ENCODE data around the gene CDCA7. TPM values are rescaled to one million over a fixed set of nuclear protein-coding genes. Genes with fewer than 3 reads are reported as not detected.

The CDCA7 gene
- total RNA-seq, 4 donors from 2014 or later: 1.1 to 3.3 (median 1.4) TPM; not detected in 1

GRCh38 chr2:173351879-173352278, 2.8 kb upstream of the CDCA7 start:
- Histone ChIP-seq H3K36me3 (no peaks in the 10 kb centered on the region), H3K4me3 (no peak overlapping the region), H3K27ac (no peak overlapping the region), H3K9me3 (no peaks in the 10 kb centered on the region), H3K27me3 (peaks cover 0 to 18% (median 13%) of the 10 kb centered on the region in 3 donors), H3K4me1 (peaks cover 8 to 17% of the 10 kb centered on the region in 2 donors)
- ATAC-seq (no peak), DNase-seq (no peak)
- intact Hi-C loops (cut with DNase I; ENCODE audit: low total_unique reads) (loop anchor here (5.0 kb wide), 2 partner anchors 120 to 380 kb away; no protein-coding TSS in a partner anchor), in situ Hi-C loops (cut with MboI; ENCODE audit: low sequenced_read_pairs in 4 of 4) (loop anchor here in 3 of 4 donors (5.0 to 25.0 kb wide), 3 partner anchors 325 to 390 kb away; no protein-coding TSS in a partner anchor)
- TF ChIP-seq CTCF (IDR thresholded peaks at IDR 0.05 in 4 of 5, conservative IDR thresholded peaks at IDR 0.05 in 1 of 5) (no peak), POLR2A (IDR thresholded peaks at IDR 0.05) (no peak)

DNA sequence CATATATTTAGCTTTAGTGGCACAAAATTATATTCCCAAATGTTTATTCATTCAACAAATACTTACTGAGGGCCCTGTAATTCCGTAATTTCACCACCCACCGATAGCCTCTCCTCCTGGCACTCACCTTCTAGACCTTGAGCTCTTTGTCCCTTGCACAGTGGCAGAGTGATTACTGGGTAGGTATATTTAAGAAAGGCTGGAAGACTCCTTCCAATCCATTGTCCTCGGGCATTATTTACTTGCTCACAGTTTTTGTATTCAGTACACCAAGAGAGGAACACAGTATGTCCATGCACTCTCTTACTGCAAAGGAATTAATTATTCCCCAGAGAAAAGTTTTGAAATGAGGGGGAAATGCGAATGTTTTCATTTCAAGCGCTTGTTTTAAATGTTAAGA, 1.1 kb upstream of the CDCA7 start:
- H3K9me3 ChIP-seq: no peaks in the 10 kb centered on the region
- no peak for DNase-seq
- peaks cover 8 to 17% of the 10 kb centered on the region in 2 donors for H3K4me1 ChIP-seq
- in situ Hi-C loops (cut with MboI; ENCODE audit: low sequenced_read_pairs in 4 of 4) (loop anchor here in 3 of 4 donors (5.0 to 25.0 kb wide), 3 partner anchors 326 to 391 kb away; no protein-coding TSS in a partner anchor), intact Hi-C loops (cut with DNase I; ENCODE audit: low total_unique reads) (loop anchor here (5.0 kb wide), 2 partner anchors 121 to 381 kb away; no protein-coding TSS in a partner anchor)
- H3K4me3 ChIP-seq: peak overlapping the region in 1 of 4 donors; percentile 84
- no peak overlapping the region for H3K27ac ChIP-seq
- TF ChIP-seq POLR2A (IDR thresholded peaks at IDR 0.05): no peak
- TF ChIP-seq CTCF (IDR thresholded peaks at IDR 0.05 in 4 of 5, conservative IDR thresholded peaks at IDR 0.05 in 1 of 5): no peak
- no peaks in the 10 kb centered on the region for H3K36me3 ChIP-seq
- no peak for ATAC-seq
- peaks cover 0 to 18% (median 13%) of the 10 kb centered on the region in 3 donors for H3K27me3 ChIP-seq

DNA sequence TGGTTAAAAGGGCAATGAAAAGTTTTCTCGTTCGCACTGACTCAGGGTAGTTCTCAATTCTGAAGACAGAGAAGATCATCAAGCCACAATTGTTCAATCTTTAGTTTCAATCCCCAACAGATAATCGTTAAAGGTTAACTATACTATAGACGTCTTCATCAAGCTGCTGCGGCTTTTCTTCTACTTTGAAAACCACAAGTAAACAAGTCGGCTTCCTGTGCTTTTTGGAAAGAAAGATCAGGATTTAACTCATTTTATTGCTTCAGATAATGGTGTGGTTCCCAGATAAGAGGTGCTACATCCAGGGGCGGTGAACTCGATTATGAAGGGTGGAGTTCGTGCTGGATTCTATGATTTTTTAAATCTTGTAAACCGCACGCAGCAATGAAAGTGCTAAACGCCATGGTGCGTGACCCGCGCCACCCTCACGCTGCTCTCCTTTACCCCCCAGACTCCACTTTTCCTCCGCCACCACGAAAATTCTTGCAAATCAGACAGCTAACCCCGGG, 545 bp upstream of the CDCA7 start:
- intact Hi-C loops (cut with DNase I; ENCODE audit: low total_unique reads): loop anchor here (1.0 to 5.0 kb wide), 3 partner anchors 122 to 382 kb away; no protein-coding TSS in a partner anchor

GRCh38 chr2:173355132-173355865, 627 bp downstream of the CDCA7 start:
- TF ChIP-seq POLR2A (IDR thresholded peaks at IDR 0.05) (no peak), CTCF (IDR thresholded peaks at IDR 0.05 in 4 of 5, conservative IDR thresholded peaks at IDR 0.05 in 1 of 5) (no peak)
- intact Hi-C loops (cut with DNase I; ENCODE audit: low total_unique reads): no loop called here
- peaks cover 0 to 18% (median 13%) of the 10 kb centered on the region in 3 donors for H3K27me3 ChIP-seq
- no peaks in the 10 kb centered on the region for H3K36me3 ChIP-seq
- peaks cover 8 to 17% of the 10 kb centered on the region in 2 donors for H3K4me1 ChIP-seq
- H3K9me3 ChIP-seq: no peaks in the 10 kb centered on the region
- H3K4me3 ChIP-seq: peak overlapping the region; percentile 60 to 84 (median 70)
- in situ Hi-C loops (cut with MboI; ENCODE audit: low sequenced_read_pairs in 4 of 4): loop anchor here in 3 of 4 donors (10.0 to 25.0 kb wide), 2 partner anchors 380 to 393 kb away; no protein-coding TSS in a partner anchor
- DNase-seq (peak; percentile 5 to 14), ATAC-seq (peak; percentile 64 to 67)
- H3K27ac ChIP-seq: peak overlapping the region; percentile 69 to 81 (median 74)

More for the DNA sequence above, 545 bp upstream of the CDCA7 start:
- DNase-seq: no peak
- H3K4me3 ChIP-seq: peak overlapping the region; percentile 60 to 84 (median 70)
- TF ChIP-seq CTCF (IDR thresholded peaks at IDR 0.05 in 4 of 5, conservative IDR thresholded peaks at IDR 0.05 in 1 of 5): no peak
- TF ChIP-seq POLR2A (IDR thresholded peaks at IDR 0.05): no peak
- peaks cover 8 to 17% of the 10 kb centered on the region in 2 donors for H3K4me1 ChIP-seq
- no peaks in the 10 kb centered on the region for H3K36me3 ChIP-seq
- no peaks in the 10 kb centered on the region for H3K9me3 ChIP-seq
- peaks cover 0 to 18% (median 13%) of the 10 kb centered on the region in 3 donors for H3K27me3 ChIP-seq
- H3K27ac ChIP-seq: peak overlapping the region; percentile 69 to 81 (median 74)
- no peak for ATAC-seq
- in situ Hi-C loops (cut with MboI; ENCODE audit: low sequenced_read_pairs in 4 of 4): loop anchor here in 3 of 4 donors (5.0 to 25.0 kb wide), 3 partner anchors 327 to 392 kb away; no protein-coding TSS in a partner anchor
